HG03135 (cell line): ENCODE data around the gene CACHD1.

Source experiments
- ATAC-seq: cut with Tn5 transposase; IDR thresholded peaks from one replicate; pipeline ENCODE4 v1.9.1; 2021; ENCODE audit warnings: mild to moderate bottlenecking, moderate library complexity; ENCODE audit not compliant: unreplicated experiment

Gene CACHD1

GRCh38 chr1:64545118-64545843 lies 75.4 kb downstream of the CACHD1 start:
- no peak for ATAC-seq

GRCh38 chr1:64546013-64546412 lies 76.1 kb downstream of the CACHD1 start:
- no peak for ATAC-seq

GRCh38 chr1:64549464-64550239 lies 79.7 kb downstream of the CACHD1 start:
- ATAC-seq = no peak

GRCh38 chr1:64550510-64550909 lies 80.6 kb downstream of the CACHD1 start:
- ATAC-seq = no peak

- ATAC-seq = no peak
Measured at GRCh38 chr1:64550946-64551605, 81.1 kb downstream of the CACHD1 start.

GRCh38 chr1:64553285-64553684 lies 83.4 kb downstream of the CACHD1 start:
- ATAC-seq = no peak

- no peak for ATAC-seq
Measured at GRCh38 chr1:64555947-64556346, 86.0 kb downstream of the CACHD1 start.

- no peak for ATAC-seq
Measured at GRCh38 chr1:64561993-64562392, 92.1 kb downstream of the CACHD1 start.

GRCh38 chr1:64563958-64564565 lies 94.1 kb downstream of the CACHD1 start:
- ATAC-seq = no peak

- ATAC-seq = no peak
Measured at GRCh38 chr1:64564891-64565290, 95.0 kb downstream of the CACHD1 start.

- no peak for ATAC-seq
Measured at GRCh38 chr1:64567426-64568170, 97.7 kb downstream of the CACHD1 start.

- ATAC-seq = no peak
Measured at GRCh38 chr1:64568171-64568450, 98.2 kb downstream of the CACHD1 start.

GRCh38 chr1:64569411-64569810 lies 99.5 kb downstream of the CACHD1 start:
- no peak for ATAC-seq

- ATAC-seq = no peak
Measured at GRCh38 chr1:64570267-64570855, 100.4 kb downstream of the CACHD1 start.

GRCh38 chr1:64572222-64572900 lies 102.4 kb downstream of the CACHD1 start:
- no peak for ATAC-seq

- ATAC-seq = no peak
Measured at GRCh38 chr1:64574301-64574700, 104.4 kb downstream of the CACHD1 start.

- no peak for ATAC-seq
Measured at GRCh38 chr1:64575881-64576676, 106.2 kb downstream of the CACHD1 start.

GRCh38 chr1:64578270-64578973 lies 108.5 kb downstream of the CACHD1 start:
- ATAC-seq = no peak

GRCh38 chr1:64579767-64580166 lies 109.8 kb downstream of the CACHD1 start:
- ATAC-seq = no peak
